Transverse colon (tissue), 4 donors: ENCODE results near the gene EME2. TPM values are rescaled to one million over a fixed set of nuclear protein-coding genes. Genes with fewer than 3 reads are reported as not detected.

Experiments
- DNase-seq: peaks from one replicate; pipeline ENCODE4 v3.0.0-alpha.2; 2019
- H3K27ac ChIP-seq, 4 donors: fragments of 200-600 bp; sonication (generic); 2 replicates each; pipeline ENCODE4 v1.5.1; 2016 to 2018; ENCODE audit warnings: inconsistent platforms in 4 of 4
- H3K27me3 ChIP-seq: fragments of 200-600 bp; sonication (generic); 2 replicates; pipeline ENCODE4 v1.5.1; 2017; ENCODE audit warnings: inconsistent platforms
- H3K36me3 ChIP-seq, 4 donors: fragments of 200-600 bp; sonication (generic); 2 replicates each; pipeline ENCODE4 v1.5.1; 2017 to 2019; ENCODE audit warnings: inconsistent platforms in 4 of 4
- H3K4me1 ChIP-seq, 4 donors: fragments of 200-600 bp; sonication (generic); 2 replicates each; pipeline ENCODE4 v1.5.1; 2017 to 2020; ENCODE audit warnings: inconsistent platforms in 4 of 4
- H3K4me3 ChIP-seq, 4 donors: fragments of 200-600 bp; sonication (generic); 1 replicate in 1 of 4; 2 replicates in 3 of 4; pipeline versions ENCODE4 v1.5.1 to v1.6.1; 2017 to 2019; ENCODE audit warnings: inconsistent platforms in 4 of 4
- H3K9me3 ChIP-seq, 2 donors: fragments of 200-600 bp; sonication (generic); 2 replicates each; pipeline ENCODE4 v1.5.1; 2017 to 2019; ENCODE audit warnings: inconsistent platforms in 2 of 2
- CTCF ChIP-seq, 5 experiments: fragments of 200-600 bp in 3 of 5; fragments of 450-650 bp in 2 of 5; sonication (generic) in 3 of 5; IDR thresholded peaks; 1 replicate in 2 of 5; 2 replicates in 3 of 5; pipeline ENCODE4 v1.5.1; 2016 to 2017; ENCODE audit warnings: antibody characterized with exemption in 5 of 5, inconsistent platforms in 3 of 5, mild to moderate bottlenecking in 2 of 5, moderate library complexity in 1 of 5
- EP300 ChIP-seq: sonication (generic); formaldehyde crosslinking; IDR thresholded peaks from one replicate; pipeline ENCODE4 v1.6.1; 2017; ENCODE audit warnings: antibody characterized with exemption, low read depth
- POLR2A ChIP-seq: fragments of 450-650 bp; IDR thresholded peaks from one replicate; pipeline ENCODE4 v1.6.1; 2016; ENCODE audit warnings: antibody characterized with exemption, mild to moderate bottlenecking, moderate library complexity
- POLR2AphosphoS5 ChIP-seq, 3 donors: sonication (generic); formaldehyde crosslinking; IDR thresholded peaks; one replicate each; pipeline ENCODE4 v1.6.1; 2016; ENCODE audit warnings: antibody characterized with exemption in 3 of 3
- WGBS, 2 donors: methylation state at CpG; one replicate each; pipeline ENCODE4 v1.1.5; 2018; ENCODE audit warnings: low coverage in 1 of 2; 5-methylcytosine and 5-hydroxymethylcytosine counted together
- in situ Hi-C, 4 donors: fragments of 200-750 bp; cut with MboI; loops; one replicate each; pipeline versions ENCODE4 v1.15.0 to v1.15.1; 2017; ENCODE audit warnings: low sequenced_read_pairs in 3 of 4, low pct_ligation_motif_present in 1 of 4, low pct_unique_long_range_greater_than_20kb in 1 of 4
- intact Hi-C: fragments of 100-400 bp; cut with DNase I; formaldehyde crosslinking; loops from one replicate; pipeline ENCODE4 v1.15.1; 2023; ENCODE audit warnings: low total_unique reads
- total RNA-seq, 4 donors: library from RNA; depleted of rRNA; stranded (reverse); fragments of >200 nt; gene quantifications; one replicate each; pipeline ENCODE4 v1.1.0, GENCODE V29; 2016

The EME2 gene
- total RNA-seq, 4 donors from 2014 or later = 23.6 to 173 (median 45.4) TPM

- 95% methylated on average over 9 of the region's 9 CpGs; no CpG with 5 or more reads in 1 of the 2 donors for WGBS, 2 donors
- no peak for DNase-seq
- no peak for TF ChIP-seq POLR2A
- TF ChIP-seq EP300 = no peak
- TF ChIP-seq POLR2AphosphoS5 (IDR thresholded peaks at IDR 0.05) = no peak
- no peak for TF ChIP-seq CTCF (IDR thresholded peaks at IDR 0.05)
- H3K4me3 ChIP-seq = no peak overlapping the region
- intact Hi-C loops (no loop called here), in situ Hi-C loops (no loop called here)
- H3K36me3 ChIP-seq = peaks cover 0 to 30% (median 3%) of the 10 kb centered on the region in 4 donors
- H3K27me3 ChIP-seq = no peaks in the 10 kb centered on the region
- peaks cover 0 to 8% (median 6%) of the 10 kb centered on the region in 4 donors for H3K4me1 ChIP-seq
- no peak overlapping the region for H3K27ac ChIP-seq
- H3K9me3 ChIP-seq = no peaks in the 10 kb centered on the region
Measured at GRCh38 chr16:1817276-1817589, 44.6 kb downstream of the EME2 start.

- H3K9me3 ChIP-seq = no peaks in the 10 kb centered on the region
- no peaks in the 10 kb centered on the region for H3K27me3 ChIP-seq
- H3K27ac ChIP-seq = no peak overlapping the region
- no peak overlapping the region for H3K4me3 ChIP-seq
- WGBS, 2 donors = 94% methylated on average over 17 of the region's 17 CpGs; no CpG with 5 or more reads in 1 of the 2 donors
- TF ChIP-seq CTCF (IDR thresholded peaks at IDR 0.05) (no peak), POLR2A (no peak), POLR2AphosphoS5 (IDR thresholded peaks at IDR 0.05) (no peak), EP300 (no peak)
- peaks cover 0 to 35% (median 3%) of the 10 kb centered on the region in 4 donors for H3K36me3 ChIP-seq
- no peak for DNase-seq
- peaks cover 0 to 5% (median 4%) of the 10 kb centered on the region in 4 donors for H3K4me1 ChIP-seq
- intact Hi-C loops (no loop called here), in situ Hi-C loops (no loop called here)
Measured at GRCh38 chr16:1817716-1818115, 45.1 kb downstream of the EME2 start.

GRCh38 chr16:1818204-1818872 lies 45.7 kb downstream of the EME2 start:
- TF ChIP-seq POLR2A = no peak
- no peak for TF ChIP-seq CTCF (IDR thresholded peaks at IDR 0.05)
- TF ChIP-seq EP300 = no peak
- TF ChIP-seq POLR2AphosphoS5 (IDR thresholded peaks at IDR 0.05) = no peak
- Histone ChIP-seq H3K36me3 (peaks cover 0 to 35% (median 3%) of the 10 kb centered on the region in 4 donors), H3K4me3 (no peak overlapping the region), H3K27ac (no peak overlapping the region), H3K4me1 (no peaks in the 10 kb centered on the region), H3K27me3 (no peaks in the 10 kb centered on the region), H3K9me3 (no peaks in the 10 kb centered on the region)
- intact Hi-C loops (no loop called here), in situ Hi-C loops (no loop called here)
- 96% methylated on average over 23 of the region's 27 CpGs; no CpG with 5 or more reads in 1 of the 2 donors for WGBS, 2 donors
- no peak for DNase-seq

GRCh38 chr16:1818873-1819525 lies 46.4 kb downstream of the EME2 start:
- peaks cover 0 to 35% (median 3%) of the 10 kb centered on the region in 4 donors for H3K36me3 ChIP-seq
- in situ Hi-C loops = no loop called here
- H3K27me3 ChIP-seq = no peaks in the 10 kb centered on the region
- peaks cover 0 to 3% (median under 1%) of the 10 kb centered on the region in 4 donors for H3K4me1 ChIP-seq
- no peak overlapping the region for H3K27ac ChIP-seq
- DNase-seq = no peak
- intact Hi-C loops = no loop called here
- H3K4me3 ChIP-seq = no peak overlapping the region
- WGBS, 2 donors = 95 to 100% methylated on average over 5 to 35 of the region's 35 CpGs
- TF ChIP-seq EP300 (no peak), POLR2AphosphoS5 (IDR thresholded peaks at IDR 0.05) (no peak), POLR2A (no peak), CTCF (IDR thresholded peaks at IDR 0.05) (no peak)
- no peaks in the 10 kb centered on the region for H3K9me3 ChIP-seq
